HFFc6 (cell line): ENCODE results near the gene RTN4IP1. TPM values are rescaled to one million over a fixed set of nuclear protein-coding genes. Genes with fewer than 3 reads are reported as not detected.
"Not testable (repeated sequence)": the region's sequence is repeated elsewhere in the genome, so short reads cannot be mapped to it uniquely, and the experiment has no call there.

Experiments used
- DNase-seq: peaks from one replicate; pipeline ENCODE4 v3.0.0-alpha.2; 2018
- H3K27ac Mint-ChIP-seq: 2 replicates; pipeline ENCODE4 v1.8.0; 2020; ENCODE audit warnings: mild to moderate bottlenecking, mixed read lengths
- H3K27me3 Mint-ChIP-seq: 2 replicates; pipeline ENCODE4 v1.8.0; 2021; ENCODE audit warnings: mild to moderate bottlenecking, moderate library complexity, mixed read lengths; ENCODE audit not compliant: insufficient read depth
- H3K36me3 Mint-ChIP-seq: 2 replicates; pipeline ENCODE4 v1.8.0; 2021; ENCODE audit warnings: low read depth, mixed read lengths
- H3K4me1 Mint-ChIP-seq: 2 replicates; pipeline ENCODE4 v1.8.0; 2020; ENCODE audit warnings: low read depth, mixed read lengths
- H3K4me3 Mint-ChIP-seq: 2 replicates; pipeline ENCODE4 v1.8.0; 2020; ENCODE audit warnings: mild to moderate bottlenecking, moderate library complexity, mixed read lengths
- H3K9me3 Mint-ChIP-seq: 2 replicates; pipeline ENCODE4 v1.8.0; 2020; ENCODE audit warnings: mild to moderate bottlenecking, mixed read lengths
- total RNA-seq, 6 experiments: library from RNA; stranded (reverse); fragmentation: NEBNext Ultra II Directional; extraction: Animal tissue kit (Norgen Biotek cat#: 25700); gene quantifications; 2 replicates in 1 of 6; 3 replicates in 5 of 6; pipeline ENCODE4 v1.2.3, GENCODE V29; 2021
- TF ChIP-seq, protein P1 (sequence below): fragments of 200-600 bp; sonication (generic); IDR thresholded peaks from 2 replicates; pipeline ENCODE4 v1.5.0; 2021; ENCODE audit warnings: antibody characterized with exemption, mild to moderate bottlenecking

The RTN4IP1 gene
- total RNA-seq, 6 experiments from 2014 or later, result 5.7 to 8.9 (median 8.0) TPM

- no peaks in the 10 kb centered on the region for H3K9me3 Mint-ChIP-seq
- H3K36me3 Mint-ChIP-seq, result no peaks in the 10 kb centered on the region
- no peaks in the 10 kb centered on the region for H3K27me3 Mint-ChIP-seq
- H3K4me1 Mint-ChIP-seq, result peaks cover 36% of the 10 kb centered on the region
- peak; percentile 42 for DNase-seq
- peak overlapping the region; percentile 69 for H3K27ac Mint-ChIP-seq
- no peak overlapping the region; the same call in 1 of the 2 replicates for H3K4me3 Mint-ChIP-seq
- TF ChIP-seq, protein P1, sequence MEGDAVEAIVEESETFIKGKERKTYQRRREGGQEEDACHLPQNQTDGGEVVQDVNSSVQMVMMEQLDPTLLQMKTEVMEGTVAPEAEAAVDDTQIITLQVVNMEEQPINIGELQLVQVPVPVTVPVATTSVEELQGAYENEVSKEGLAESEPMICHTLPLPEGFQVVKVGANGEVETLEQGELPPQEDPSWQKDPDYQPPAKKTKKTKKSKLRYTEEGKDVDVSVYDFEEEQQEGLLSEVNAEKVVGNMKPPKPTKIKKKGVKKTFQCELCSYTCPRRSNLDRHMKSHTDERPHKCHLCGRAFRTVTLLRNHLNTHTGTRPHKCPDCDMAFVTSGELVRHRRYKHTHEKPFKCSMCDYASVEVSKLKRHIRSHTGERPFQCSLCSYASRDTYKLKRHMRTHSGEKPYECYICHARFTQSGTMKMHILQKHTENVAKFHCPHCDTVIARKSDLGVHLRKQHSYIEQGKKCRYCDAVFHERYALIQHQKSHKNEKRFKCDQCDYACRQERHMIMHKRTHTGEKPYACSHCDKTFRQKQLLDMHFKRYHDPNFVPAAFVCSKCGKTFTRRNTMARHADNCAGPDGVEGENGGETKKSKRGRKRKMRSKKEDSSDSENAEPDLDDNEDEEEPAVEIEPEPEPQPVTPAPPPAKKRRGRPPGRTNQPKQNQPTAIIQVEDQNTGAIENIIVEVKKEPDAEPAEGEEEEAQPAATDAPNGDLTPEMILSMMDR, result no peak
Observed at GRCh38 chr6:106560996-106561685, 68.2 kb downstream of the RTN4IP1 start.

- not testable (repeated sequence) for H3K9me3 Mint-ChIP-seq, DNase-seq, H3K27me3 Mint-ChIP-seq, H3K4me3 Mint-ChIP-seq, H3K27ac Mint-ChIP-seq, H3K36me3 Mint-ChIP-seq
- peaks cover 29% of the 10 kb centered on the region for H3K4me1 Mint-ChIP-seq
Observed at GRCh38 chr6:106559659-106560058, 69.6 kb downstream of the RTN4IP1 start.

- Mint-ChIP-seq H3K27ac (no peak overlapping the region), H3K36me3 (no peaks in the 10 kb centered on the region), H3K4me1 (peaks cover 29% of the 10 kb centered on the region), H3K4me3 (no peak overlapping the region), H3K9me3 (no peaks in the 10 kb centered on the region), H3K27me3 (no peaks in the 10 kb centered on the region)
- no peak for DNase-seq
- TF ChIP-seq, protein P1, result no peak
Observed at GRCh38 chr6:106558364-106558763, 70.9 kb downstream of the RTN4IP1 start.

- H3K27ac Mint-ChIP-seq, result no peak overlapping the region; the same call in 1 of the 2 replicates
- H3K36me3 Mint-ChIP-seq, result no peaks in the 10 kb centered on the region
- peaks cover 29% of the 10 kb centered on the region for H3K4me1 Mint-ChIP-seq
- TF ChIP-seq, protein P1, result no peak
- DNase-seq, result no peak
- H3K27me3 Mint-ChIP-seq, result no peaks in the 10 kb centered on the region
- no peaks in the 10 kb centered on the region for H3K9me3 Mint-ChIP-seq
- H3K4me3 Mint-ChIP-seq, result no peak overlapping the region
Observed at GRCh38 chr6:106557837-106558236, 71.5 kb downstream of the RTN4IP1 start.

GRCh38 chr6:106556368-106556960 is 72.8 kb downstream of the RTN4IP1 start:
- no peaks in the 10 kb centered on the region for H3K9me3 Mint-ChIP-seq
- H3K36me3 Mint-ChIP-seq, result peaks cover 4% of the 10 kb centered on the region; the same call in 1 of the 2 replicates
- DNase-seq, result peak; percentile 52
- peaks cover 20% of the 10 kb centered on the region for H3K4me1 Mint-ChIP-seq
- no peak overlapping the region; the same call in 1 of the 2 replicates for H3K27ac Mint-ChIP-seq
- no peak overlapping the region for H3K4me3 Mint-ChIP-seq
- TF ChIP-seq, protein P1, result peak; percentile 79
- H3K27me3 Mint-ChIP-seq, result no peaks in the 10 kb centered on the region

DNA sequence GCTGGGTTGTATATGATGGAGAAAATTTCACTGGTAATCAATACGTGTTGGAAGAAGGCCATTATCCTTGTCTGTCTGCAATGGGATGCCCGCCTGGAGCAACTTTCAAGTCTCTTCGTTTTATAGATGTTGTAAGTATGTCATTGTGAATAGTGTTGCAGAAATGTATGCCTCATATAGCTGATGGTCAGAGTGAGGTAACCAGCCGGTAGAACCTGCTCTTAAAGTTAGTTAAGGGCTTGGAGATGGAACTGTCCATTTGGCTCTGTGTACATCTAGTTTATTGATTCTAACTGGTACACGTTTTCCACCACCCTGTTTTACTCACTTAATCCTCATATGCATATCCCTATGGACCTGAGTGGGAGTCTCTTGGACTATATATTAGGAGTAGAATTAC is 73.5 kb downstream of the RTN4IP1 start:
- Mint-ChIP-seq H3K27me3 (no peaks in the 10 kb centered on the region), H3K4me3 (no peak overlapping the region), H3K27ac (no peak overlapping the region), H3K9me3 (no peaks in the 10 kb centered on the region), H3K4me1 (peaks cover 13% of the 10 kb centered on the region), H3K36me3 (peaks cover 9% of the 10 kb centered on the region)
- TF ChIP-seq, protein P1, result no peak
- no peak for DNase-seq
